Measurements from ENCODE around the gene KCNIP1.

Gene KCNIP1

GRCh38 chr5:170553218-170553617 lies 49.4 kb downstream of the KCNIP1 start:
- DNase-seq = no peak
- Histone ChIP-seq H3K4me3 (ENCODE audit: low read depth, low read length) (no peak overlapping the region), H3K27ac (no peak overlapping the region), H3K27me3 (replicated peaks) (no peaks in the 10 kb centered on the region), H3K36me3 (replicated peaks) (no peaks in the 10 kb centered on the region)
- no peak for TF ChIP-seq CTCF (IDR thresholded peaks at IDR 0.05; ENCODE audit: low read depth, low read length, missing control alignments)
- in situ Hi-C loops (cut with HindIII; ENCODE audit: low pct_ligation_motif_present, low sequenced_read_pairs) = no loop called here

- H3K36me3 ChIP-seq (replicated peaks) = no peaks in the 10 kb centered on the region
- peak; percentile 7 for DNase-seq
- no peak overlapping the region for H3K27ac ChIP-seq
- in situ Hi-C loops (cut with HindIII; ENCODE audit: low pct_ligation_motif_present, low sequenced_read_pairs) = no loop called here
- TF ChIP-seq CTCF (IDR thresholded peaks at IDR 0.05; ENCODE audit: low read depth, low read length, missing control alignments) = no peak
- no peaks in the 10 kb centered on the region for H3K27me3 ChIP-seq (replicated peaks)
- no peak overlapping the region for H3K4me3 ChIP-seq (ENCODE audit: low read depth, low read length)
Measured at GRCh38 chr5:170554521-170555267, 50.9 kb downstream of the KCNIP1 start.

GRCh38 chr5:170557314-170557713 lies 53.5 kb downstream of the KCNIP1 start:
- no peak overlapping the region for H3K27ac ChIP-seq
- TF ChIP-seq CTCF (IDR thresholded peaks at IDR 0.05; ENCODE audit: low read depth, low read length, missing control alignments) = no peak
- DNase-seq = no peak
- in situ Hi-C loops (cut with HindIII; ENCODE audit: low pct_ligation_motif_present, low sequenced_read_pairs) = no loop called here
- no peaks in the 10 kb centered on the region for H3K27me3 ChIP-seq (replicated peaks)
- no peak overlapping the region for H3K4me3 ChIP-seq (ENCODE audit: low read depth, low read length)
- no peaks in the 10 kb centered on the region for H3K36me3 ChIP-seq (replicated peaks)

- no peak for TF ChIP-seq CTCF (IDR thresholded peaks at IDR 0.05; ENCODE audit: low read depth, low read length, missing control alignments)
- no peak overlapping the region for H3K4me3 ChIP-seq (ENCODE audit: low read depth, low read length)
- no peak for DNase-seq
- no peaks in the 10 kb centered on the region for H3K27me3 ChIP-seq (replicated peaks)
- in situ Hi-C loops (cut with HindIII; ENCODE audit: low pct_ligation_motif_present, low sequenced_read_pairs) = no loop called here
- H3K36me3 ChIP-seq (replicated peaks) = no peaks in the 10 kb centered on the region
- H3K27ac ChIP-seq = no peak overlapping the region
Measured at GRCh38 chr5:170559296-170559695, 55.5 kb downstream of the KCNIP1 start.

- Histone ChIP-seq H3K4me3 (ENCODE audit: low read depth, low read length) (no peak overlapping the region), H3K27ac (no peak overlapping the region), H3K27me3 (replicated peaks) (no peaks in the 10 kb centered on the region), H3K36me3 (replicated peaks) (no peaks in the 10 kb centered on the region)
- no peak for TF ChIP-seq CTCF (IDR thresholded peaks at IDR 0.05; ENCODE audit: low read depth, low read length, missing control alignments)
- DNase-seq = no peak
- in situ Hi-C loops (cut with HindIII; ENCODE audit: low pct_ligation_motif_present, low sequenced_read_pairs) = no loop called here
Measured at GRCh38 chr5:170560938-170561337, 57.1 kb downstream of the KCNIP1 start.

All from brain microvascular endothelial cell (primary cell).